Measurements from ENCODE around the gene ZNF787.
A peak's percentile ranks its signal among the peaks of the same experiment; 100 is the strongest.

ZNF787 gene

GRCh38 chr19:56121180-56122167, at the start of gene ZNF787:
Gene ZNF787 (minus strand): TSS chr19:56121295. CDS start chr19:56103217, 18,078 bp downstream.
- Histone ChIP-seq H3K27me3 (no peaks in the 10 kb centered on the region), H3K4me1 (peaks cover 69% of the 10 kb centered on the region), H3K4me3 (peak within 1 kb of the TSS; percentile 70), H3K27ac (peak within 1 kb of the TSS; percentile 93), H3K4me2 (peak within 1 kb of the TSS; percentile 98), H3K9me3 (no peaks in the 10 kb centered on the region), H3K36me3 (peaks cover 26% of the 10 kb centered on the region), H4K20me1 (peaks cover 36% of the 10 kb centered on the region), H3K9ac (peak within 1 kb of the TSS; percentile 92)
- TF ChIP-seq Cebpa-rat (IDR thresholded peaks at IDR 0.05): no peak

GRCh38 chr19:56170261-56170660, 49.2 kb upstream of the ZNF787 start:
- no peaks in the 10 kb centered on the region for H3K9me3 ChIP-seq
- TF ChIP-seq Cebpa-rat (IDR thresholded peaks at IDR 0.05): no peak
- no peaks in the 10 kb centered on the region for H3K36me3 ChIP-seq
- H3K27ac ChIP-seq: no peak overlapping the region
- no peaks in the 10 kb centered on the region for H3K27me3 ChIP-seq
- H3K9ac ChIP-seq: no peak overlapping the region
- peaks cover 17% of the 10 kb centered on the region for H3K4me1 ChIP-seq
- no peaks in the 10 kb centered on the region for H4K20me1 ChIP-seq
- H3K4me3 ChIP-seq: no peak overlapping the region
- no peak overlapping the region for H3K4me2 ChIP-seq

GRCh38 chr19:56167064-56167578, 46.0 kb upstream of the ZNF787 start:
- H3K4me1 ChIP-seq: peaks cover 34% of the 10 kb centered on the region
- H3K4me2 ChIP-seq: no peak overlapping the region
- no peak overlapping the region for H3K27ac ChIP-seq
- no peak overlapping the region for H3K9ac ChIP-seq
- H3K27me3 ChIP-seq: no peaks in the 10 kb centered on the region
- H3K9me3 ChIP-seq: no peaks in the 10 kb centered on the region
- H4K20me1 ChIP-seq: peaks cover 22% of the 10 kb centered on the region
- peaks cover 8% of the 10 kb centered on the region; the same call in 1 of the 2 replicates for H3K36me3 ChIP-seq
- TF ChIP-seq Cebpa-rat (IDR thresholded peaks at IDR 0.05): no peak
- no peak overlapping the region for H3K4me3 ChIP-seq

GRCh38 chr19:56163097-56163496, 42.0 kb upstream of the ZNF787 start:
- Histone ChIP-seq H3K27me3 (no peaks in the 10 kb centered on the region), H3K9me3 (no peaks in the 10 kb centered on the region), H3K4me2 (peak overlapping the region; percentile 66), H3K36me3 (peaks cover 48% of the 10 kb centered on the region), H3K4me1 (peaks cover 39% of the 10 kb centered on the region), H4K20me1 (peaks cover 42% of the 10 kb centered on the region), H3K4me3 (no peak overlapping the region), H3K27ac (no peak overlapping the region), H3K9ac (no peak overlapping the region)
- no peak for TF ChIP-seq Cebpa-rat (IDR thresholded peaks at IDR 0.05)

- Histone ChIP-seq H3K4me1 (peaks cover 47% of the 10 kb centered on the region), H3K9me3 (no peaks in the 10 kb centered on the region), H3K27me3 (no peaks in the 10 kb centered on the region), H3K4me2 (peak overlapping the region; percentile 66), H3K9ac (no peak overlapping the region), H3K4me3 (no peak overlapping the region), H4K20me1 (peaks cover 46% of the 10 kb centered on the region), H3K36me3 (peaks cover 57% of the 10 kb centered on the region), H3K27ac (no peak overlapping the region)
- TF ChIP-seq Cebpa-rat (IDR thresholded peaks at IDR 0.05): no peak
These were observed 41.2 kb upstream of the ZNF787 start for GRCh38 chr19:56162258-56162657.

GRCh38 chr19:56161534-56161933, 40.4 kb upstream of the ZNF787 start:
- peaks cover 47% of the 10 kb centered on the region for H3K4me1 ChIP-seq
- peaks cover 64% of the 10 kb centered on the region for H3K36me3 ChIP-seq
- H3K4me3 ChIP-seq: no peak overlapping the region
- TF ChIP-seq Cebpa-rat (IDR thresholded peaks at IDR 0.05): no peak
- peak overlapping the region; percentile 66 for H3K4me2 ChIP-seq
- no peak overlapping the region for H3K27ac ChIP-seq
- no peak overlapping the region for H3K9ac ChIP-seq
- H3K27me3 ChIP-seq: no peaks in the 10 kb centered on the region
- H3K9me3 ChIP-seq: no peaks in the 10 kb centered on the region
- peaks cover 53% of the 10 kb centered on the region for H4K20me1 ChIP-seq

- no peaks in the 10 kb centered on the region for H3K9me3 ChIP-seq
- no peak overlapping the region for H3K4me3 ChIP-seq
- peaks cover 70% of the 10 kb centered on the region for H4K20me1 ChIP-seq
- TF ChIP-seq Cebpa-rat (IDR thresholded peaks at IDR 0.05): no peak
- no peak overlapping the region for H3K9ac ChIP-seq
- peaks cover 52% of the 10 kb centered on the region for H3K4me1 ChIP-seq
- no peak overlapping the region for H3K4me2 ChIP-seq
- peaks cover 82% of the 10 kb centered on the region for H3K36me3 ChIP-seq
- no peak overlapping the region for H3K27ac ChIP-seq
- H3K27me3 ChIP-seq: no peaks in the 10 kb centered on the region
These were observed 38.7 kb upstream of the ZNF787 start for GRCh38 chr19:56159622-56160271.

- H3K36me3 ChIP-seq: peaks cover 88% of the 10 kb centered on the region
- H3K9me3 ChIP-seq: no peaks in the 10 kb centered on the region
- H3K9ac ChIP-seq: no peak overlapping the region
These were observed 38.0 kb upstream of the ZNF787 start for GRCh38 chr19:56159009-56159559.

GRCh38 chr19:56158170-56158757, 37.2 kb upstream of the ZNF787 start:
- peaks cover 97% of the 10 kb centered on the region for H3K36me3 ChIP-seq

More at GRCh38 chr19:56159009-56159559, 38.0 kb upstream of the ZNF787 start:
- Histone ChIP-seq H3K4me2 (no peak overlapping the region), H3K4me3 (no peak overlapping the region), H3K27ac (no peak overlapping the region), H4K20me1 (peaks cover 73% of the 10 kb centered on the region), H3K4me1 (peaks cover 45% of the 10 kb centered on the region), H3K27me3 (no peaks in the 10 kb centered on the region)
- no peak for TF ChIP-seq Cebpa-rat (IDR thresholded peaks at IDR 0.05)

More at GRCh38 chr19:56158170-56158757, 37.2 kb upstream of the ZNF787 start:
- no peak overlapping the region for H3K9ac ChIP-seq
- no peaks in the 10 kb centered on the region for H3K9me3 ChIP-seq
- H3K27me3 ChIP-seq: no peaks in the 10 kb centered on the region
- no peak overlapping the region for H3K4me2 ChIP-seq
- H3K4me3 ChIP-seq: no peak overlapping the region
- H3K27ac ChIP-seq: no peak overlapping the region
- no peak for TF ChIP-seq Cebpa-rat (IDR thresholded peaks at IDR 0.05)
- H4K20me1 ChIP-seq: peaks cover 73% of the 10 kb centered on the region
- H3K4me1 ChIP-seq: peaks cover 37% of the 10 kb centered on the region

Data from BLaER1 (cell line).